HepG2 (cell line): ENCODE data around the gene CDO1. TPM values are rescaled to one million over a fixed set of nuclear protein-coding genes. Genes with fewer than 3 reads are reported as not detected.
A peak's percentile ranks its signal among the peaks of the same experiment; 100 is the strongest.

Source experiments
- ATAC-seq: fragments of 200-7000 bp; cut with Tn5 transposase; 3 replicates; pipeline ENCODE4 v1.9.1; 2020; ENCODE audit warnings: mild to moderate bottlenecking, moderate library complexity
- BruUV-seq: library from RNA; stranded (reverse); fragments of 400-500 nt; replicated peaks from 2 replicates; lab custom pipeline; 2021; lab: Mats Ljungman, UMichigan
- CTCF ChIA-PET: fragments of 300-600 bp; formaldehyde crosslinking; extraction: SDS; loops from one replicate; lab custom pipeline; 2021; ENCODE audit warnings: low total read pairs, inconsistent platforms, low intra/inter-chr PET ratio; lab: Yijun Ruan, JAX
- POLR2A ChIA-PET: fragments of 350-600 bp; sonication (Branson Sonifier 250); formaldehyde crosslinking; loops from one replicate; lab custom pipeline; 2020; ENCODE audit warnings: antibody characterized with exemption, inconsistent platforms; lab: Yijun Ruan, JAX
- DNase-seq: peaks from one replicate; pipeline ENCODE4 v3.0.0-alpha.2; 2015; ENCODE audit warnings: low spot score
- FAIRE-seq: peaks from 3 replicates; lab custom pipeline; 2011; peaks lifted over from hg19 to GRCh38; lab: Jason Lieb, UNC
- H2AFZ ChIP-seq: one replicate; pipeline ENCODE4 v1.6.1; 2011; ENCODE audit warnings: low read length, inconsistent platforms
- H3K27ac ChIP-seq: fragments of 300-600 bp; 3 replicates; pipeline ENCODE4 v1.8.0; 2011; ENCODE audit warnings: mixed run types, mild to moderate bottlenecking, mixed read lengths, low read length, inconsistent platforms; ENCODE audit not compliant: insufficient read depth; ENCODE audit errors: extremely low read length
- H3K27me3 ChIP-seq, 2 experiments: fragments of 200-600 bp in 1 of 2; 2 replicates in 1 of 2; 3 replicates in 1 of 2; pipeline versions ENCODE4 v1.6.0 to v1.8.0; 2011; ENCODE audit warnings: low read length in 2 of 2, mild to moderate bottlenecking in 2 of 2, moderate library complexity in 2 of 2, inconsistent platforms in 1 of 2; ENCODE audit not compliant: insufficient read depth in 2 of 2, control insufficient read depth in 1 of 2
- H3K36me3 ChIP-seq, 2 experiments: fragments of 200-600 bp in 1 of 2; replicated peaks in 1 of 2; 2 replicates in 1 of 2; 3 replicates in 1 of 2; pipeline versions ENCODE4 v1.5.1 to v1.8.0; 2011; ENCODE audit warnings: low read length in 2 of 2, inconsistent platforms in 1 of 2; ENCODE audit not compliant: insufficient read depth in 2 of 2, control insufficient read depth in 1 of 2
- H3K4me1 ChIP-seq: 2 replicates; pipeline ENCODE4 v1.5.1; 2012; ENCODE audit warnings: low read length, inconsistent platforms; ENCODE audit not compliant: insufficient read depth
- H3K4me2 ChIP-seq: 2 replicates; pipeline ENCODE4 v1.6.0; 2011; ENCODE audit warnings: low read depth, low read length, inconsistent platforms
- H3K4me3 ChIP-seq, 3 experiments: fragments of 200-600 bp in 1 of 3; sonication (generic), shearing (Covaris generic) in 1 of 3; replicated peaks in 1 of 3; 2 replicates each; pipeline ENCODE4 v1.5.1; 2011 to 2016; ENCODE audit warnings: low read length in 3 of 3, inconsistent platforms in 2 of 3, low read depth in 2 of 3, mild to moderate bottlenecking in 2 of 3, control low read depth in 1 of 3, mixed read lengths in 1 of 3; ENCODE audit not compliant: insufficient read depth in 1 of 3
- H3K79me2 ChIP-seq: one replicate; pipeline ENCODE4 v1.6.1; 2011; ENCODE audit warnings: low read length, inconsistent platforms; ENCODE audit not compliant: insufficient read depth
- H3K9ac ChIP-seq: 2 replicates; pipeline ENCODE4 v1.6.0; 2011; ENCODE audit warnings: mild to moderate bottlenecking, low read depth, low read length, inconsistent platforms; ENCODE audit not compliant: insufficient read depth
- H3K9me3 ChIP-seq: 2 replicates; pipeline ENCODE4 v1.5.1; 2012; ENCODE audit warnings: mild to moderate bottlenecking, low read length
- H4K20me1 ChIP-seq: 2 replicates; pipeline ENCODE4 v1.6.0; 2011; ENCODE audit warnings: inconsistent platforms, mild to moderate bottlenecking, low read length, moderate library complexity; ENCODE audit not compliant: insufficient read depth
- CEBPB ChIP-seq: IDR thresholded peaks from 2 replicates; pipeline ENCODE4 v1.6.1; 2011; ENCODE audit warnings: low read depth, low read length, improper control_type of control experiment, borderline replicate concordance
- CEBPG ChIP-seq: IDR thresholded peaks from 2 replicates; pipeline ENCODE4 v1.6.1; 2016
- EP300 ChIP-seq, 3 experiments: sonication (generic) in 1 of 3; formaldehyde crosslinking in 1 of 3; IDR thresholded peaks; 2 replicates each; pipeline versions ENCODE4 v1.5.1 to v1.6.1; 2011 to 2020; ENCODE audit warnings: low read depth in 2 of 3, low read length in 2 of 3, borderline replicate concordance in 1 of 3, improper control_type of control experiment in 1 of 3, mild to moderate bottlenecking in 1 of 3, missing genetic modification reagents in 1 of 3, moderate library complexity in 1 of 3
- FOSL2 ChIP-seq: sonication (generic); formaldehyde crosslinking; IDR thresholded peaks from 2 replicates; pipeline ENCODE4 v1.4.0; 2020; ENCODE audit warnings: missing genetic modification reagents
- MAFK ChIP-seq, 2 experiments: IDR thresholded peaks in 1 of 2; conservative IDR thresholded peaks in 1 of 2; 2 replicates each; pipeline ENCODE4 v1.6.1; 2011; ENCODE audit warnings: improper control_type of control experiment in 2 of 2, low read length in 2 of 2
- MIXL1 ChIP-seq: IDR thresholded peaks from 2 replicates; pipeline ENCODE4 v1.6.1; 2016
- SALL1 ChIP-seq: sonication (generic); formaldehyde crosslinking; IDR thresholded peaks from 2 replicates; pipeline ENCODE4 v1.8.0; 2022; ENCODE audit warnings: mild to moderate bottlenecking, missing genetic modification reagents
- XRCC5 ChIP-seq: fragments of 200-400 bp; formaldehyde crosslinking; optimal IDR thresholded peaks from 2 replicates; pipeline ENCODE3; 2017; ENCODE audit warnings: mild to moderate bottlenecking, low read length
- WGBS: methylation state at CpG from one replicate; pipeline ENCODE4 v1.1.6; 2017; ENCODE audit warnings: low lambda C conversion rate; 5-methylcytosine and 5-hydroxymethylcytosine counted together
- in situ Hi-C: cut with HindIII; loops from 2 replicates; pipeline ENCODE4 v1.10.0; 2017; ENCODE audit warnings: low pct_unique_long_range_greater_than_20kb; ENCODE audit not compliant: extremely low pct_ligation_motif_present
- intact Hi-C: fragments of 100-400 bp; cut with micrococcal nuclease; formaldehyde crosslinking; loops from one replicate; pipeline ENCODE4 v1.10.0; 2022; ENCODE audit not compliant: unreplicated experiment
- polyA plus RNA-seq, 8 experiments: library from polyadenylated mRNA; depleted of rRNA in 3 of 8; stranded (reverse) in 7 of 8; unstranded in 1 of 8; fragments of >200 nt; fragmentation: Illumina TruSeq in 4 of 8; extraction: Trizol in 4 of 8; gene quantifications; 2 replicates each; pipeline versions ENCODE4 v1.2.1 to v1.2.3, GENCODE V29; 2011 to 2016; ENCODE audit warnings: low read depth in 4 of 8, missing spikeins in 1 of 8, mixed read lengths in 1 of 8; ENCODE audit not compliant: insufficient read depth in 1 of 8
- total RNA-seq, 5 experiments: library from RNA; depleted of rRNA; stranded (reverse); fragments of >200 nt; fragmentation: Illumina TruSeq; extraction: Trizol; gene quantifications; 2 replicates each; pipeline ENCODE4 v1.2.3, GENCODE V29; 2016; ENCODE audit warnings: low read depth in 1 of 5
- TF ChIP-seq, protein P1 (sequence below): sonication (generic); formaldehyde crosslinking; IDR thresholded peaks from 2 replicates; pipeline ENCODE4 v1.4.0; 2020; ENCODE audit warnings: missing genetic modification reagents
- TF ChIP-seq, protein P2 (sequence below): sonication (generic); formaldehyde crosslinking; IDR thresholded peaks from 2 replicates; pipeline ENCODE4 v1.4.0; 2020; ENCODE audit warnings: mild to moderate bottlenecking, missing genetic modification reagents
- TF ChIP-seq, protein P3 (sequence below): IDR thresholded peaks from 2 replicates; pipeline ENCODE4 v1.6.1; 2016; ENCODE audit warnings: missing biosample characterization, missing genetic modification reagents, low read depth
- TF ChIP-seq, protein P4 (sequence below): sonication (generic); formaldehyde crosslinking; IDR thresholded peaks from 2 replicates; pipeline ENCODE4 v1.5.0; 2020; ENCODE audit warnings: mild to moderate bottlenecking, missing genetic modification reagents
- TF ChIP-seq, protein P5 (sequence below): sonication (generic); formaldehyde crosslinking; IDR thresholded peaks from 2 replicates; pipeline ENCODE4 v1.4.0; 2020; ENCODE audit warnings: missing genetic modification reagents

The CDO1 gene
- total and polyA plus RNA-seq, 2 of the 13 experiments (the other 11 are each of a cell fraction or from before 2014, with no cell fraction given): 3.2 to 4.4 TPM

DNA sequence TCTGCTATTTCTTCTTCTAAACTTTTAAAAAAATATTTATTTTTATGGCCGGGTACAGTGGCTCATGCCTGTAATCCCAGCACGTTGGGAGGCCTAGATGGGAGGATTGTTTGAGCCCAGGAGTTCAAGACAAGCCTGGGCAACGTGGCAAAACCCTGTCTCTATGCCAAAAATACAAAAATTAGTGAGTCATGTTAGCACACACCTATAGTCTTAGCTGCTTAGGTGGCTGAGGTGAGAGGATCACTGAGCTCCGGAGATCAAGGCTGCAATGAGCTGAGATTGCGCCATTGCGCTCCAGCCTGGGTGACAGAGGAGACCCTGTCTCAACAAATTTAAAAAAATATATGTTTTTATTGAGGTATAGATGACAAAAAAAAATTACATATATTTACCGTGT, 30.8 kb upstream of the CDO1 start:
- H3K4me3 ChIP-seq: no peak overlapping the region
- WGBS: 72% methylated on average over 7 of the region's 7 CpGs
- ChIA-PET CTCF (no interaction called here), POLR2A (no interaction called here)
- intact Hi-C loops: no loop called here
- BruUV-seq: no TSS peak
- H3K4me2 ChIP-seq: peak overlapping the region; percentile 15; the same call in 1 of the 2 replicates
- no peak overlapping the region for H3K27ac ChIP-seq
- no peak for ATAC-seq
- peak; percentile 25; the same call in 1 of the 2 replicates for TF ChIP-seq SALL1 (CRISPR knock-in tag)
- TF ChIP-seq, protein P1, sequence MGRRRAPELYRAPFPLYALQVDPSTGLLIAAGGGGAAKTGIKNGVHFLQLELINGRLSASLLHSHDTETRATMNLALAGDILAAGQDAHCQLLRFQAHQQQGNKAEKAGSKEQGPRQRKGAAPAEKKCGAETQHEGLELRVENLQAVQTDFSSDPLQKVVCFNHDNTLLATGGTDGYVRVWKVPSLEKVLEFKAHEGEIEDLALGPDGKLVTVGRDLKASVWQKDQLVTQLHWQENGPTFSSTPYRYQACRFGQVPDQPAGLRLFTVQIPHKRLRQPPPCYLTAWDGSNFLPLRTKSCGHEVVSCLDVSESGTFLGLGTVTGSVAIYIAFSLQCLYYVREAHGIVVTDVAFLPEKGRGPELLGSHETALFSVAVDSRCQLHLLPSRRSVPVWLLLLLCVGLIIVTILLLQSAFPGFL (CRISPR knock-in tag): no peak
- TF ChIP-seq XRCC5: no peak
- TF ChIP-seq, protein P2, sequence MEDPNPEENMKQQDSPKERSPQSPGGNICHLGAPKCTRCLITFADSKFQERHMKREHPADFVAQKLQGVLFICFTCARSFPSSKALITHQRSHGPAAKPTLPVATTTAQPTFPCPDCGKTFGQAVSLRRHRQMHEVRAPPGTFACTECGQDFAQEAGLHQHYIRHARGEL: no peak
- TF ChIP-seq, protein P3, sequence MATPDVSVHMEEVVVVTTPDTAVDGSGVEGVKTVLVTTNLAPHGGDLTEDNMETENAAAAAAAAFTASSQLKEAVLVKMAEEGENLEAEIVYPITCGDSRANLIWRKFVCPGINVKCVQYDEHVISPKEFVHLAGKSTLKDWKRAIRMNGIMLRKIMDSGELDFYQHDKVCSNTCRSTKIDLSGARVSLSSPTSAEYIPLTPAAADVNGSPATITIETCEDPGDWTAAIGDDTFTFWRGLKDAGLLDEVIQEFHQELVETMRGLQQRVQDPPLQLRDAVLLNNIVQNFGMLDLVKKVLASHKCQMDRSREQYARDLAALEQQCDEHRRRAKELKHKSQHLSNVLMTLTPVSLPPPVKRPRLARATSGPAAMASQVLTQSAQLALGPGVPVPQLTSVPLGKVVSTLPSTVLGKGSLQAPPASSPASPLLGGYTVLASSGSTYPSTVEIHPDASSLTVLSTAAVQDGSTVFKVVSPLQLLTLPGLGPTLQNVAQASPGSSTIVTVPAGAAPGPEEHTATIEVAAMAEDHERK (CRISPR knock-in tag): no peak
- TF ChIP-seq, protein P4, sequence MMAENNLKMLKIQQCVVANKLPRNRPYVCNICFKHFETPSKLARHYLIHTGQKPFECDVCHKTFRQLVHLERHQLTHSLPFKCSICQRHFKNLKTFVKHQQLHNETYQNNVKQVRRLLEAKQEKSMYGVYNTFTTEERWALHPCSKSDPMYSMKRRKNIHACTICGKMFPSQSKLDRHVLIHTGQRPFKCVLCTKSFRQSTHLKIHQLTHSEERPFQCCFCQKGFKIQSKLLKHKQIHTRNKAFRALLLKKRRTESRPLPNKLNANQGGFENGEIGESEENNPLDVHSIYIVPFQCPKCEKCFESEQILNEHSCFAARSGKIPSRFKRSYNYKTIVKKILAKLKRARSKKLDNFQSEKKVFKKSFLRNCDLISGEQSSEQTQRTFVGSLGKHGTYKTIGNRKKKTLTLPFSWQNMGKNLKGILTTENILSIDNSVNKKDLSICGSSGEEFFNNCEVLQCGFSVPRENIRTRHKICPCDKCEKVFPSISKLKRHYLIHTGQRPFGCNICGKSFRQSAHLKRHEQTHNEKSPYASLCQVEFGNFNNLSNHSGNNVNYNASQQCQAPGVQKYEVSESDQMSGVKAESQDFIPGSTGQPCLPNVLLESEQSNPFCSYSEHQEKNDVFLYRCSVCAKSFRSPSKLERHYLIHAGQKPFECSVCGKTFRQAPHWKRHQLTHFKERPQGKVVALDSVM (CRISPR knock-in tag): 0 out of 2 replicates have a peak, but pooled peaks have one; percentile 24
- TF ChIP-seq, protein P5, sequence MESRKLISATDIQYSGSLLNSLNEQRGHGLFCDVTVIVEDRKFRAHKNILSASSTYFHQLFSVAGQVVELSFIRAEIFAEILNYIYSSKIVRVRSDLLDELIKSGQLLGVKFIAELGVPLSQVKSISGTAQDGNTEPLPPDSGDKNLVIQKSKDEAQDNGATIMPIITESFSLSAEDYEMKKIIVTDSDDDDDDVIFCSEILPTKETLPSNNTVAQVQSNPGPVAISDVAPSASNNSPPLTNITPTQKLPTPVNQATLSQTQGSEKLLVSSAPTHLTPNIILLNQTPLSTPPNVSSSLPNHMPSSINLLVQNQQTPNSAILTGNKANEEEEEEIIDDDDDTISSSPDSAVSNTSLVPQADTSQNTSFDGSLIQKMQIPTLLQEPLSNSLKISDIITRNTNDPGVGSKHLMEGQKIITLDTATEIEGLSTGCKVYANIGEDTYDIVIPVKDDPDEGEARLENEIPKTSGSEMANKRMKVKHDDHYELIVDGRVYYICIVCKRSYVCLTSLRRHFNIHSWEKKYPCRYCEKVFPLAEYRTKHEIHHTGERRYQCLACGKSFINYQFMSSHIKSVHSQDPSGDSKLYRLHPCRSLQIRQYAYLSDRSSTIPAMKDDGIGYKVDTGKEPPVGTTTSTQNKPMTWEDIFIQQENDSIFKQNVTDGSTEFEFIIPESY (CRISPR knock-in tag): peak; percentile 49; the same call in 1 of the 2 replicates
- TF ChIP-seq CEBPB: peak; percentile 17; the same call in 1 of the 2 replicates
- peak; percentile 48 for TF ChIP-seq CEBPG (CRISPR knock-in tag)
- TF ChIP-seq FOSL2: peak; percentile 65
- TF ChIP-seq MIXL1 (CRISPR knock-in tag): no peak
- TF ChIP-seq EP300 (IDR thresholded peaks at IDR 0.05; ENCODE audit: low read depth in 2 of 2, low read length in 2 of 2): 0 out of 4 replicates have a peak, but pooled peaks of 1 of the 2 experiments have one; percentile 6
- no peak for TF ChIP-seq EP300 (CRISPR knock-in tag; IDR thresholded peaks at IDR 0.05; ENCODE audit: borderline replicate concordance)
- no peak for TF ChIP-seq MAFK (conservative IDR thresholded peaks at IDR 0.05 in 1 of 2, IDR thresholded peaks at IDR 0.05 in 1 of 2; ENCODE audit: low read length in 2 of 2)
- no peak overlapping the region for H3K9ac ChIP-seq
- no peaks in the 10 kb centered on the region for H3K9me3 ChIP-seq
- DNase-seq: no peak
- H3K79me2 ChIP-seq: peaks cover 100% of the 10 kb centered on the region
- FAIRE-seq: no peak
- peaks cover 66% of the 10 kb centered on the region for H3K4me1 ChIP-seq
- H2AFZ ChIP-seq: no peak overlapping the region
- H3K36me3 ChIP-seq: no peaks in the 10 kb centered on the region
- in situ Hi-C loops: loop anchor here (25.0 kb wide), 1 partner anchor 215 kb away; no protein-coding TSS in a partner anchor
- H4K20me1 ChIP-seq: peaks cover 7% of the 10 kb centered on the region
- H3K27me3 ChIP-seq: no peaks in the 10 kb centered on the region; a peak in 1 of 5 replicates
